SIG-M5 (cell line): Measurements from ENCODE around the gene SLC12A6.
"Not testable (repeated sequence)": the region's sequence is repeated elsewhere in the genome, so short reads cannot be mapped to it uniquely, and the experiment has no call there.

ENCODE experiments used
- DNase-seq: peaks from one replicate; lab custom pipeline; 2025; lab: John Stamatoyannopoulos, UW

SLC12A6 gene

GRCh38 chr15:34193272-34193671, 144.3 kb downstream of the SLC12A6 start:
- not testable (repeated sequence) for DNase-seq

- DNase-seq, result no peak
Measured at GRCh38 chr15:34188711-34189110, 148.9 kb downstream of the SLC12A6 start.

- no peak for DNase-seq
Measured at GRCh38 chr15:34185666-34186065, 151.9 kb downstream of the SLC12A6 start.

GRCh38 chr15:34182942-34183341, 154.6 kb downstream of the SLC12A6 start:
- no peak for DNase-seq
